RPMI8226 (cell line): ENCODE results near the gene TPRKB.
"Not testable (repeated sequence)": the region's sequence is repeated elsewhere in the genome, so short reads cannot be mapped to it uniquely, and the experiment has no call there.

Experiments
- DNase-seq: peaks from one replicate; pipeline ENCODE4 v3.0.0-alpha.2; 2015

Gene TPRKB

GRCh38 chr2:73736378-73736777 is 767 bp downstream of the TPRKB start:
- no peak for DNase-seq

GRCh38 chr2:73730810-73731209 is 6.3 kb downstream of the TPRKB start:
- no peak for DNase-seq

GRCh38 chr2:73728711-73729110 is 8.4 kb downstream of the TPRKB start:
- no peak for DNase-seq

- DNase-seq, result no peak
Observed at GRCh38 chr2:73728043-73728442, 9.1 kb downstream of the TPRKB start.

- DNase-seq, result not testable (repeated sequence)
Observed at GRCh38 chr2:73726657-73727056, 10.5 kb downstream of the TPRKB start.

- DNase-seq, result no peak
Observed at GRCh38 chr2:73718851-73719621, 18.1 kb downstream of the TPRKB start.

GRCh38 chr2:73718421-73718820 is 18.7 kb downstream of the TPRKB start:
- no peak for DNase-seq

- DNase-seq, result not testable (repeated sequence)
Observed at GRCh38 chr2:73717695-73718094, 19.4 kb downstream of the TPRKB start.

- DNase-seq, result no peak
Observed at GRCh38 chr2:73717251-73717606, 19.9 kb downstream of the TPRKB start.

- peak; percentile 11 for DNase-seq
Observed at GRCh38 chr2:73716543-73717250, 20.4 kb downstream of the TPRKB start.

GRCh38 chr2:73714091-73714490 is 23.1 kb downstream of the TPRKB start:
- no peak for DNase-seq

- no peak for DNase-seq
Observed at GRCh38 chr2:73708527-73708926, 28.6 kb downstream of the TPRKB start.

- DNase-seq, result no peak
Observed at GRCh38 chr2:73707636-73708035, 29.5 kb downstream of the TPRKB start.

- no peak for DNase-seq
Observed at GRCh38 chr2:73707058-73707457, 30.1 kb downstream of the TPRKB start.

GRCh38 chr2:73705091-73705490 is 32.1 kb downstream of the TPRKB start:
- DNase-seq, result no peak

- DNase-seq, result no peak
Observed at GRCh38 chr2:73704285-73704684, 32.9 kb downstream of the TPRKB start.

GRCh38 chr2:73703675-73704074 is 33.5 kb downstream of the TPRKB start:
- no peak for DNase-seq

GRCh38 chr2:73702852-73703493 is 34.2 kb downstream of the TPRKB start:
- not testable (repeated sequence) for DNase-seq

GRCh38 chr2:73701968-73702665 is 35.0 kb downstream of the TPRKB start:
- DNase-seq, result no peak

- not testable (repeated sequence) for DNase-seq
Observed at GRCh38 chr2:73701448-73701765, 35.7 kb downstream of the TPRKB start.

GRCh38 chr2:73700661-73701447 is 36.3 kb downstream of the TPRKB start:
- no peak for DNase-seq

GRCh38 chr2:73700131-73700611 is 37.0 kb downstream of the TPRKB start:
- no peak for DNase-seq

- no peak for DNase-seq
Observed at GRCh38 chr2:73699437-73699836, 37.7 kb downstream of the TPRKB start.
